Vagina (tissue), 2 donors: ENCODE data around the gene TMEM62. TPM values are rescaled to one million over a fixed set of nuclear protein-coding genes. Genes with fewer than 3 reads are reported as not detected.

Experiments used
- DNase-seq, 2 donors: peaks; one replicate each; pipeline ENCODE4 v3.0.0-alpha.2; 2017; ENCODE audit errors: extremely low spot score in 2 of 2
- H3K27ac ChIP-seq: fragments of 200-600 bp; sonication (generic); one replicate; pipeline ENCODE4 v1.5.1; 2019
- H3K27me3 ChIP-seq: fragments of 200-600 bp; sonication (generic); one replicate; pipeline ENCODE4 v1.5.1; 2019
- H3K36me3 ChIP-seq, 2 donors: fragments of 200-600 bp; sonication (generic); one replicate each; pipeline ENCODE4 v1.5.1; 2017 to 2019
- H3K4me1 ChIP-seq: fragments of 200-600 bp; sonication (generic); one replicate; pipeline ENCODE4 v1.5.1; 2019
- H3K4me3 ChIP-seq, 2 donors: fragments of 200-600 bp; sonication (generic); 1 replicate in 1 of 2; 2 replicates in 1 of 2; pipeline ENCODE4 v1.5.1; 2016 to 2019
- H3K9me3 ChIP-seq: fragments of 200-600 bp; sonication (generic); one replicate; pipeline ENCODE4 v1.5.1; 2019
- CTCF ChIP-seq, 3 experiments: fragments of 450-650 bp in 2 of 3; fragments of 200-600 bp in 1 of 3; sonication (generic) in 1 of 3; IDR thresholded peaks; one replicate each; pipeline ENCODE4 v1.5.1; 2017 to 2019; ENCODE audit warnings: antibody characterized with exemption in 3 of 3, mild to moderate bottlenecking in 2 of 3, moderate library complexity in 2 of 3
- POLR2A ChIP-seq, 2 donors: fragments of 450-650 bp; IDR thresholded peaks; one replicate each; pipeline ENCODE4 v1.6.1; 2017; ENCODE audit warnings: antibody characterized with exemption in 2 of 2, mild to moderate bottlenecking in 2 of 2, moderate library complexity in 2 of 2
- POLR2AphosphoS5 ChIP-seq, 2 donors: sonication (generic); formaldehyde crosslinking; IDR thresholded peaks; one replicate each; pipeline ENCODE4 v1.9.0; 2017; ENCODE audit warnings: antibody characterized with exemption in 2 of 2, mild to moderate bottlenecking in 2 of 2, low read depth in 1 of 2; ENCODE audit not compliant: insufficient read depth in 1 of 2
- intact Hi-C: fragments of 100-400 bp; cut with DNase I; formaldehyde crosslinking; loops from one replicate; pipeline ENCODE4 v1.15.1; 2023
- total RNA-seq: library from RNA; depleted of rRNA; stranded (reverse); fragments of >200 nt; gene quantifications from one replicate; pipeline ENCODE4 v1.2.3, GENCODE V29; 2016

TMEM62 gene
- total RNA-seq, 1 donor from 2014 or later = 86.9 TPM

GRCh38 chr15:43144512-43144911, 11.1 kb downstream of the TMEM62 start:
- peaks cover 0 to 21% of the 10 kb centered on the region in 2 donors for H3K36me3 ChIP-seq
- DNase-seq = no peak
- no peak overlapping the region for H3K4me3 ChIP-seq
- intact Hi-C loops = no loop called here
- H3K9me3 ChIP-seq = no peaks in the 10 kb centered on the region
- no peaks in the 10 kb centered on the region for H3K4me1 ChIP-seq
- no peak overlapping the region for H3K27ac ChIP-seq
- H3K27me3 ChIP-seq = no peaks in the 10 kb centered on the region
- TF ChIP-seq POLR2A (IDR thresholded peaks at IDR 0.05) (no peak), POLR2AphosphoS5 (IDR thresholded peaks at IDR 0.05; ENCODE audit: insufficient read depth in 1 of 2, low read depth in 1 of 2) (no peak), CTCF (IDR thresholded peaks at IDR 0.05) (no peak)

- H3K4me1 ChIP-seq = no peaks in the 10 kb centered on the region
- H3K27me3 ChIP-seq = no peaks in the 10 kb centered on the region
- TF ChIP-seq POLR2A (IDR thresholded peaks at IDR 0.05) = no peak
- no peak for TF ChIP-seq CTCF (IDR thresholded peaks at IDR 0.05)
- TF ChIP-seq POLR2AphosphoS5 (IDR thresholded peaks at IDR 0.05; ENCODE audit: insufficient read depth in 1 of 2, low read depth in 1 of 2) = no peak
- H3K36me3 ChIP-seq = peaks cover 0 to 15% of the 10 kb centered on the region in 2 donors
- intact Hi-C loops = no loop called here
- no peak for DNase-seq
- no peak overlapping the region for H3K27ac ChIP-seq
- H3K4me3 ChIP-seq = no peak overlapping the region
- no peaks in the 10 kb centered on the region for H3K9me3 ChIP-seq
Observed at GRCh38 chr15:43146184-43146583, 12.8 kb downstream of the TMEM62 start.

- Histone ChIP-seq H3K27ac (no peak overlapping the region), H3K27me3 (no peaks in the 10 kb centered on the region), H3K36me3 (peaks cover 6 to 28% of the 10 kb centered on the region in 2 donors)
Observed at GRCh38 chr15:43150191-43150929, 17.0 kb downstream of the TMEM62 start.

GRCh38 chr15:43151688-43152087, 18.3 kb downstream of the TMEM62 start:
- TF ChIP-seq POLR2A (IDR thresholded peaks at IDR 0.05) (no peak), POLR2AphosphoS5 (IDR thresholded peaks at IDR 0.05; ENCODE audit: insufficient read depth in 1 of 2, low read depth in 1 of 2) (no peak), CTCF (IDR thresholded peaks at IDR 0.05) (no peak)
- H3K4me3 ChIP-seq = no peak overlapping the region
- DNase-seq = no peak
- no peak overlapping the region for H3K27ac ChIP-seq
- no peaks in the 10 kb centered on the region for H3K9me3 ChIP-seq
- H3K36me3 ChIP-seq = peaks cover 6 to 25% of the 10 kb centered on the region in 2 donors
- no peaks in the 10 kb centered on the region for H3K27me3 ChIP-seq
- no peaks in the 10 kb centered on the region for H3K4me1 ChIP-seq
- intact Hi-C loops = no loop called here

More at GRCh38 chr15:43150191-43150929, 17.0 kb downstream of the TMEM62 start:
- no peak for TF ChIP-seq CTCF (IDR thresholded peaks at IDR 0.05)
- no peak for TF ChIP-seq POLR2A (IDR thresholded peaks at IDR 0.05)
- no peak for TF ChIP-seq POLR2AphosphoS5 (IDR thresholded peaks at IDR 0.05; ENCODE audit: insufficient read depth in 1 of 2, low read depth in 1 of 2)
- H3K4me1 ChIP-seq = no peaks in the 10 kb centered on the region
- H3K9me3 ChIP-seq = no peaks in the 10 kb centered on the region
- no peak for DNase-seq
- no peak overlapping the region for H3K4me3 ChIP-seq
- intact Hi-C loops = no loop called here

- Histone ChIP-seq H3K27ac (no peak overlapping the region), H3K27me3 (no peaks in the 10 kb centered on the region), H3K9me3 (no peaks in the 10 kb centered on the region), H3K4me3 (no peak overlapping the region), H3K36me3 (peaks cover 6 to 23% of the 10 kb centered on the region in 2 donors), H3K4me1 (no peaks in the 10 kb centered on the region)
- intact Hi-C loops = no loop called here
- no peak for TF ChIP-seq POLR2A (IDR thresholded peaks at IDR 0.05)
- TF ChIP-seq CTCF (IDR thresholded peaks at IDR 0.05) = no peak
- no peak for TF ChIP-seq POLR2AphosphoS5 (IDR thresholded peaks at IDR 0.05; ENCODE audit: insufficient read depth in 1 of 2, low read depth in 1 of 2)
- no peak for DNase-seq
Observed at GRCh38 chr15:43153269-43153668, 19.9 kb downstream of the TMEM62 start.
